K562 (cell line): ENCODE data around the gene VEGFA. TPM values are rescaled to one million over a fixed set of nuclear protein-coding genes. Genes with fewer than 3 reads are reported as not detected.

Source experiments
- CHAMP1 ChIP-seq: fragments of 450-650 bp; IDR thresholded peaks from 2 replicates; pipeline ENCODE4 v1.6.1; 2016; ENCODE audit warnings: mild to moderate bottlenecking
- CTCFL ChIP-seq: IDR thresholded peaks from 2 replicates; pipeline ENCODE4 v1.6.1; 2011; ENCODE audit warnings: borderline replicate concordance, low read depth, mild to moderate bottlenecking, moderate library complexity, low read length; ENCODE audit not compliant: insufficient read depth, poor library complexity, severe bottlenecking
- DLX4 ChIP-seq: fragments of 250-450 bp; sonication (Bioruptor Pico); IDR thresholded peaks from 2 replicates; pipeline ENCODE4 v1.6.1; 2021; ENCODE audit warnings: mild to moderate bottlenecking
- FOXM1 ChIP-seq, 2 experiments: fragments of 450-650 bp in 1 of 2; sonication (generic) in 1 of 2; formaldehyde crosslinking in 1 of 2; IDR thresholded peaks; 2 replicates each; pipeline versions ENCODE4 v1.6.1 to v1.9.0; 2017 to 2022; ENCODE audit warnings: low read depth in 2 of 2, mild to moderate bottlenecking in 2 of 2, missing genetic modification reagents in 1 of 2, moderate library complexity in 1 of 2
- GTF2B ChIP-seq: IDR thresholded peaks from 2 replicates; pipeline ENCODE4 v1.6.1; 2011; ENCODE audit not compliant: insufficient read length; ENCODE audit errors: extremely low read depth
- HNRNPLL ChIP-seq: fragments of 200-400 bp; formaldehyde crosslinking; IDR thresholded peaks from 2 replicates; pipeline ENCODE4 v1.6.1; 2017; ENCODE audit warnings: low read length, low read depth, mild to moderate bottlenecking; ENCODE audit not compliant: poor library complexity, severe bottlenecking
- KLF13 ChIP-seq: fragments of 450-650 bp; IDR thresholded peaks from 2 replicates; pipeline ENCODE4 v1.6.1; 2016; ENCODE audit warnings: missing genetic modification characterization, low read depth, mild to moderate bottlenecking, missing compliant biosample characterization, moderate library complexity, borderline replicate concordance
- KLF6 ChIP-seq: fragments of 250-450 bp; sonication (Bioruptor Pico); IDR thresholded peaks from 2 replicates; pipeline ENCODE4 v1.4.0; 2020; ENCODE audit warnings: mild to moderate bottlenecking, moderate library complexity, borderline replicate concordance
- NONO ChIP-seq, 2 experiments: fragments of 200-400 bp in 1 of 2; fragments of 450-650 bp in 1 of 2; formaldehyde crosslinking in 1 of 2; IDR thresholded peaks; 2 replicates each; pipeline ENCODE4 v1.6.1; 2017; ENCODE audit warnings: low read depth in 2 of 2, mild to moderate bottlenecking in 2 of 2, moderate library complexity in 2 of 2, low read length in 1 of 2
- NR2C1 ChIP-seq, 2 experiments: fragments of 450-650 bp; IDR thresholded peaks; 2 replicates each; pipeline ENCODE4 v1.6.1; 2017; ENCODE audit warnings: mild to moderate bottlenecking in 2 of 2, antibody characterized with exemption in 1 of 2, inconsistent platforms in 1 of 2, missing compliant biosample characterization in 1 of 2, missing genetic modification characterization in 1 of 2
- RBM22 ChIP-seq: fragments of 200-400 bp; formaldehyde crosslinking; IDR thresholded peaks from 2 replicates; pipeline ENCODE4 v1.6.1; 2018; ENCODE audit warnings: low read length, low read depth; ENCODE audit not compliant: poor library complexity, severe bottlenecking
- SNAPC5 ChIP-seq: fragments of 250-450 bp; sonication (Bioruptor Pico); IDR thresholded peaks from 2 replicates; pipeline ENCODE4 v1.8.0; 2021; ENCODE audit warnings: moderate library complexity, mild to moderate bottlenecking, inconsistent platforms
- SPI1 ChIP-seq: IDR thresholded peaks from 2 replicates; pipeline ENCODE4 v1.6.1; 2011; ENCODE audit warnings: low read depth, low read length, control low read depth, borderline replicate concordance
- SRSF3 ChIP-seq: fragments of 200-400 bp; formaldehyde crosslinking; IDR thresholded peaks from 2 replicates; pipeline ENCODE4 v1.6.1; 2016; ENCODE audit warnings: mild to moderate bottlenecking, low read length, moderate library complexity; ENCODE audit not compliant: insufficient read depth
- STAT5A ChIP-seq: IDR thresholded peaks from 2 replicates; pipeline ENCODE4 v1.6.1; 2012; ENCODE audit warnings: low read length, inconsistent platforms, borderline replicate concordance
- TRIM24 ChIP-seq, 2 experiments: fragments of 450-650 bp; IDR thresholded peaks; 2 replicates each; pipeline ENCODE4 v1.6.1; 2016
- ZNF143 ChIP-seq: sonication (generic); formaldehyde crosslinking; IDR thresholded peaks from 2 replicates; pipeline ENCODE4 v1.9.0; 2022; ENCODE audit warnings: mild to moderate bottlenecking, missing genetic modification reagents
- ZNF583 ChIP-seq: fragments of 250-450 bp; sonication (Bioruptor Pico); IDR thresholded peaks from 2 replicates; pipeline ENCODE4 v1.4.0; 2020
- polyA plus RNA-seq, 8 experiments: library from polyadenylated mRNA; depleted of rRNA in 4 of 8; stranded (reverse) in 5 of 8; unstranded in 3 of 8; fragments of >200 nt; fragmentation: Nextera tagmentation in 2 of 8; fragmentation: Illumina TruSeq in 1 of 8; extraction: Ambion mirVana in 2 of 8; extraction: Trizol in 1 of 8; gene quantifications; 2 replicates each; pipeline versions ENCODE4 v1.2.1 to v1.2.3, GENCODE V29; 2011 to 2014; ENCODE audit warnings: inconsistent platforms in 1 of 8, missing spikeins in 1 of 8
- total RNA-seq, 7 experiments: library from RNA; depleted of rRNA in 6 of 7; stranded (reverse); fragments of >200 nt in 6 of 7; fragmentation: Illumina TruSeq in 2 of 7; extraction: Trizol in 2 of 7; gene quantifications; 2 replicates each; pipeline versions ENCODE4 v1.2.1 to v1.2.3, GENCODE V29; 2011 to 2021; ENCODE audit warnings: low replicate concordance in 1 of 7

Gene VEGFA
- total and polyA plus RNA-seq, 9 of the 15 experiments (the other 6 are each of a cell fraction or from before 2014, with no cell fraction given) = 14.0 to 271 (median 124) TPM

GRCh38 chr6:43723737-43724295 lies 46.2 kb upstream of the VEGFA start (continued):
- no peak for TF ChIP-seq CHAMP1
- TF ChIP-seq ZNF583 (CRISPR knock-in tag) = no peak
- peak; percentile 41; the same call in 1 of the 2 replicates for TF ChIP-seq ZNF143 (CRISPR knock-in tag)
- no peak for TF ChIP-seq GTF2B
- no peak; a peak in 1 of 4 replicates for TF ChIP-seq TRIM24 (IDR thresholded peaks at IDR 0.05)
- TF ChIP-seq HNRNPLL = no peak
- TF ChIP-seq NONO (IDR thresholded peaks at IDR 0.05; ENCODE audit: low read depth in 2 of 2, low read length in 1 of 2) = no peak
- TF ChIP-seq RBM22 = no peak
- no peak for TF ChIP-seq CTCFL
- TF ChIP-seq NR2C1 (IDR thresholded peaks at IDR 0.05) = no peak
- no peak for TF ChIP-seq NR2C1 (tag; IDR thresholded peaks at IDR 0.05)
- TF ChIP-seq FOXM1 (IDR thresholded peaks at IDR 0.05; ENCODE audit: low read depth) = no peak
- 0 out of 2 replicates have a peak, but pooled peaks have one; percentile 25 for TF ChIP-seq FOXM1 (CRISPR knock-in tag; IDR thresholded peaks at IDR 0.05; ENCODE audit: low read depth)
- no peak for TF ChIP-seq KLF6 (CRISPR knock-in tag)
- TF ChIP-seq SRSF3 = no peak
- TF ChIP-seq DLX4 (CRISPR knock-in tag) = no peak
- peak; percentile 11; the same call in 1 of the 2 replicates for TF ChIP-seq KLF13 (tag)
- TF ChIP-seq SPI1 = peak; percentile 66
- no peak for TF ChIP-seq STAT5A
- TF ChIP-seq SNAPC5 (CRISPR knock-in tag) = no peak
